ENCODE results near the gene KRT8.
"Not testable (repeated sequence)": the region's sequence is repeated elsewhere in the genome, so short reads cannot be mapped to it uniquely, and the experiment has no call there.

Gene KRT8

GRCh38 chr12:52867152-52867551, 37.7 kb downstream of the KRT8 start:
- no peak for DNase-seq (ENCODE audit: low spot score)
- Mint-ChIP-seq H3K27ac (no peak overlapping the region), H3K27me3 (ENCODE audit: low read depth) (no peaks in the 10 kb centered on the region), H3K9me3 (no peaks in the 10 kb centered on the region), H3K36me3 (ENCODE audit: low read depth) (no peaks in the 10 kb centered on the region), H3K4me3 (no peak overlapping the region), H3K4me1 (ENCODE audit: low read depth) (peaks cover 7% of the 10 kb centered on the region)

- no peak for DNase-seq (ENCODE audit: low spot score)
- Mint-ChIP-seq H3K9me3 (no peaks in the 10 kb centered on the region), H3K4me1 (ENCODE audit: low read depth) (peaks cover 7% of the 10 kb centered on the region), H3K27me3 (ENCODE audit: low read depth) (no peaks in the 10 kb centered on the region), H3K4me3 (no peak overlapping the region), H3K27ac (no peak overlapping the region), H3K36me3 (ENCODE audit: low read depth) (no peaks in the 10 kb centered on the region)
Observed at GRCh38 chr12:52865090-52865944, 39.6 kb downstream of the KRT8 start.

GRCh38 chr12:52862023-52862422, 42.9 kb downstream of the KRT8 start:
- H3K4me1 Mint-ChIP-seq (ENCODE audit: low read depth): peaks cover 1% of the 10 kb centered on the region
- no peaks in the 10 kb centered on the region for H3K36me3 Mint-ChIP-seq (ENCODE audit: low read depth)
- no peaks in the 10 kb centered on the region for H3K9me3 Mint-ChIP-seq
- DNase-seq (ENCODE audit: low spot score): no peak
- H3K27ac Mint-ChIP-seq: no peak overlapping the region
- no peaks in the 10 kb centered on the region for H3K27me3 Mint-ChIP-seq (ENCODE audit: low read depth)
- no peak overlapping the region for H3K4me3 Mint-ChIP-seq

DNA sequence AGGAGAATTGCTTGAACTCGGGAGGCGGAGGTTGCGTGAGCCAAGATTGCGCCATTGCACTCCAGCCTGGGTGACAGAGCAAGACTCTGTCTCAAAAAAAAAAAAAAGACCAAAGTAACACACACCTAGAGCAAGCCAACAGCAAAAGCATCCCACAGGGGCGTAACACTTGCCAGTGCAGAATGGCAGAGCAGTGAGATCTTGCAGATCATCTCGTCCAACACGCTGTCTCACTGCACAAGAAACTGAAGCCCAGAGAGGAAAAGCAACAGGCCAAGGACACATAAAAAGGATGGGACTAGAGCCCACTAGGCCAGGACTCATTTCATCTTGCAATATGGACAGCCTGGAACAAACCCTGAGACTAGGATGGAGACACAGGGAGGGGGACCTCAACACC, 43.4 kb downstream of the KRT8 start:
- no peak for DNase-seq (ENCODE audit: low spot score)
- Mint-ChIP-seq H3K4me3 (no peak overlapping the region), H3K9me3 (no peaks in the 10 kb centered on the region), H3K4me1 (ENCODE audit: low read depth) (no peaks in the 10 kb centered on the region), H3K27me3 (ENCODE audit: low read depth) (peaks cover 3% of the 10 kb centered on the region), H3K27ac (no peak overlapping the region), H3K36me3 (ENCODE audit: low read depth) (no peaks in the 10 kb centered on the region)

GRCh38 chr12:52860102-52860823, 44.6 kb downstream of the KRT8 start:
- Mint-ChIP-seq H3K27me3 (ENCODE audit: low read depth) (peaks cover 8% of the 10 kb centered on the region), H3K9me3 (no peaks in the 10 kb centered on the region), H3K36me3 (ENCODE audit: low read depth) (no peaks in the 10 kb centered on the region), H3K27ac (no peak overlapping the region), H3K4me1 (ENCODE audit: low read depth) (no peaks in the 10 kb centered on the region), H3K4me3 (no peak overlapping the region)
- no peak for DNase-seq (ENCODE audit: low spot score)

DNA sequence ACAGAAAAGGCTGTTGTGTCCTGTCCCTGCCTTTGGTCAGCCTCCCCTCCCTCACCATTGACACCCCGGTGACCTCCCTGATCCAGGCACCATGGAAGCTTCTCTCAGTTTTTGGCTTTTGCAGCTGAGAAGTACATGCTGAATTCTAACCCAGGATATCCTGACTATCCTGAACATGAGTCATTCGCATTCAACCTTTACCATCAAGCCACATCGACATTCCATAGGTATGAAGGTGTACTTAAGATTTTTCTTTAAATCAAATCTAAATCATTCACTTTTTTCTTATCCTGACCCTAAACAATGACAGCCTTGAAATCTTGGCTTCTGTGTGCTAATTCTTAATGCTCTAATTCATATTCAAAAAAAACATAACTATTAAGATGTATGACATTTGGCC, 47.4 kb downstream of the KRT8 start:
- no peaks in the 10 kb centered on the region for H3K36me3 Mint-ChIP-seq (ENCODE audit: low read depth)
- H3K9me3 Mint-ChIP-seq: no peaks in the 10 kb centered on the region
- no peak for DNase-seq (ENCODE audit: low spot score)
- H3K27ac Mint-ChIP-seq: no peak overlapping the region
- peaks cover 23% of the 10 kb centered on the region for H3K27me3 Mint-ChIP-seq (ENCODE audit: low read depth)
- no peaks in the 10 kb centered on the region for H3K4me1 Mint-ChIP-seq (ENCODE audit: low read depth)
- no peak overlapping the region for H3K4me3 Mint-ChIP-seq

- no peak for DNase-seq (ENCODE audit: low spot score)
Observed at GRCh38 chr12:52856787-52857186, 48.1 kb downstream of the KRT8 start.

DNA sequence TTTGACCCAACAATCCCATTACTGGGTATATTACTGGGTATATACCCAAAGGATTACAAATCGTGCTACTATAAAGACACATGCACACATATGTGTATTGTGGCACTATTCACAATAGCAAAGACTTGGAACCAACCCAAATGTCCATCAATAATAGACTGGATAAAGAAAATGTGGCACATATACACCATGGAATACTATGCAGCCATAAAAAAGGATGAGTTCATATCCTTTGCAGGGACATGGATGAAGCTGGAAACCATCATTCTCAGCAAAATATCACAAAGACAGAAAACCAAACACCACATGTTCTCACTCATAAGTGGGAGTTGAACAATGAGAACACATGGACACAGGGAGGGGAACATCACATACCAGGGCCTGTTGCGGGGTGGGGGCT, 48.8 kb downstream of the KRT8 start:
- not testable (repeated sequence) for H3K36me3 Mint-ChIP-seq (ENCODE audit: low read depth); H3K4me1 Mint-ChIP-seq (ENCODE audit: low read depth); H3K27ac Mint-ChIP-seq; H3K9me3 Mint-ChIP-seq; DNase-seq (ENCODE audit: low spot score); H3K4me3 Mint-ChIP-seq
- peaks cover 30% of the 10 kb centered on the region for H3K27me3 Mint-ChIP-seq (ENCODE audit: low read depth)

More at GRCh38 chr12:52856787-52857186, 48.1 kb downstream of the KRT8 start:
- H3K27me3 Mint-ChIP-seq (ENCODE audit: low read depth): peaks cover 30% of the 10 kb centered on the region
- H3K4me1 Mint-ChIP-seq (ENCODE audit: low read depth): no peaks in the 10 kb centered on the region
- H3K4me3 Mint-ChIP-seq: no peak overlapping the region
- no peak overlapping the region for H3K27ac Mint-ChIP-seq
- H3K9me3 Mint-ChIP-seq: no peaks in the 10 kb centered on the region
- H3K36me3 Mint-ChIP-seq (ENCODE audit: low read depth): no peaks in the 10 kb centered on the region

GRCh38 chr12:52851787-52852186, 53.1 kb downstream of the KRT8 start:
- Mint-ChIP-seq H3K36me3 (ENCODE audit: low read depth) (no peaks in the 10 kb centered on the region), H3K27ac (no peak overlapping the region), H3K27me3 (ENCODE audit: low read depth) (peaks cover 31% of the 10 kb centered on the region), H3K9me3 (no peaks in the 10 kb centered on the region), H3K4me3 (no peak overlapping the region), H3K4me1 (ENCODE audit: low read depth) (no peaks in the 10 kb centered on the region)
- no peak for DNase-seq (ENCODE audit: low spot score)

GRCh38 chr12:52850681-52851080, 54.2 kb downstream of the KRT8 start:
- Mint-ChIP-seq H3K27ac (no peak overlapping the region), H3K36me3 (ENCODE audit: low read depth) (no peaks in the 10 kb centered on the region), H3K9me3 (no peaks in the 10 kb centered on the region), H3K27me3 (ENCODE audit: low read depth) (peaks cover 29% of the 10 kb centered on the region), H3K4me3 (no peak overlapping the region), H3K4me1 (ENCODE audit: low read depth) (no peaks in the 10 kb centered on the region)
- no peak for DNase-seq (ENCODE audit: low spot score)

GRCh38 chr12:52849511-52849910, 55.4 kb downstream of the KRT8 start:
- DNase-seq (ENCODE audit: low spot score): no peak
- H3K4me3 Mint-ChIP-seq: no peak overlapping the region
- H3K27me3 Mint-ChIP-seq (ENCODE audit: low read depth): peaks cover 18% of the 10 kb centered on the region
- H3K4me1 Mint-ChIP-seq (ENCODE audit: low read depth): no peaks in the 10 kb centered on the region
- H3K36me3 Mint-ChIP-seq (ENCODE audit: low read depth): no peaks in the 10 kb centered on the region
- no peaks in the 10 kb centered on the region for H3K9me3 Mint-ChIP-seq
- H3K27ac Mint-ChIP-seq: no peak overlapping the region

- no peaks in the 10 kb centered on the region for H3K9me3 Mint-ChIP-seq
Observed at GRCh38 chr12:52848661-52849255, 56.1 kb downstream of the KRT8 start, which contains the start of gene KRT78. Gene KRT78, minus strand, starts transcription at chr12:52848994. Its CDS starts 64 bp downstream, at chr12:52848930.

GRCh38 chr12:52847335-52848102, 57.4 kb downstream of the KRT8 start:
- DNase-seq (ENCODE audit: low spot score): no peak
- Mint-ChIP-seq H3K36me3 (ENCODE audit: low read depth) (no peaks in the 10 kb centered on the region), H3K9me3 (no peaks in the 10 kb centered on the region), H3K4me3 (no peak overlapping the region), H3K27me3 (ENCODE audit: low read depth) (peaks cover 10% of the 10 kb centered on the region), H3K4me1 (ENCODE audit: low read depth) (no peaks in the 10 kb centered on the region), H3K27ac (no peak overlapping the region)

More at GRCh38 chr12:52848661-52849255, 56.1 kb downstream of the KRT8 start, which contains the start of gene KRT78:
- Mint-ChIP-seq H3K27ac (no peak within 1 kb of the TSS), H3K4me1 (ENCODE audit: low read depth) (no peaks in the 10 kb centered on the region), H3K27me3 (ENCODE audit: low read depth) (peaks cover 14% of the 10 kb centered on the region), H3K4me3 (no peak within 1 kb of the TSS), H3K36me3 (ENCODE audit: low read depth) (no peaks in the 10 kb centered on the region)
- DNase-seq (ENCODE audit: low spot score): no peak
